GM12878 (cell line): Measurements from ENCODE around the gene LRCH3. TPM values are rescaled to one million over a fixed set of nuclear protein-coding genes. Genes with fewer than 3 reads are reported as not detected.

ENCODE experiments used
- CBFB ChIP-seq: IDR thresholded peaks from 2 replicates; pipeline ENCODE4 v1.6.1; 2016; ENCODE audit warnings: antibody characterized with exemption, low read depth
- CBX5 ChIP-seq: sonication (generic); IDR thresholded peaks from 2 replicates; pipeline ENCODE4 v1.6.1; 2016; ENCODE audit warnings: low read depth, moderate library complexity, mild to moderate bottlenecking, inconsistent platforms
- CHD1 ChIP-seq: IDR thresholded peaks from 2 replicates; pipeline ENCODE4 v1.6.1; 2012; ENCODE audit warnings: low read depth, low read length, improper control_type of control experiment
- CHD2 ChIP-seq: IDR thresholded peaks from 2 replicates; pipeline ENCODE4 v1.6.1; 2011; ENCODE audit warnings: low read depth, low read length, improper control_type of control experiment, borderline replicate concordance
- CREM ChIP-seq: IDR thresholded peaks from 2 replicates; pipeline ENCODE4 v1.6.1; 2014; ENCODE audit warnings: antibody characterized with exemption, low read depth
- ESRRA ChIP-seq: IDR thresholded peaks from 2 replicates; pipeline ENCODE4 v1.6.1; 2012; ENCODE audit warnings: mild to moderate bottlenecking, low read length, improper control_type of control experiment
- FOXM1 ChIP-seq: IDR thresholded peaks from 2 replicates; pipeline ENCODE4 v1.6.1; 2012; ENCODE audit warnings: low read depth, mild to moderate bottlenecking, inconsistent platforms, low read length, moderate library complexity
- GATAD2B ChIP-seq: fragments of 450-650 bp; conservative IDR thresholded peaks from 2 replicates; pipeline ENCODE4 v1.6.1; 2017; ENCODE audit warnings: low read depth, mild to moderate bottlenecking, moderate library complexity
- IKZF2 ChIP-seq, 2 experiments: fragments of 450-650 bp; IDR thresholded peaks; 2 replicates each; pipeline ENCODE4 v1.6.1; 2017; ENCODE audit warnings: mild to moderate bottlenecking in 2 of 2, moderate library complexity in 2 of 2
- KAT2A ChIP-seq: conservative IDR thresholded peaks from 2 replicates; pipeline ENCODE4 v1.6.1; 2011; ENCODE audit warnings: low read depth, low read length; ENCODE audit not compliant: control insufficient read depth
- MTA2 ChIP-seq: fragments of 450-650 bp; IDR thresholded peaks from 2 replicates; pipeline ENCODE4 v1.6.1; 2016; ENCODE audit warnings: low read depth, mild to moderate bottlenecking, moderate library complexity
- NFIC ChIP-seq: IDR thresholded peaks from 2 replicates; pipeline ENCODE4 v1.6.1; 2012; ENCODE audit warnings: low read depth, mild to moderate bottlenecking, inconsistent platforms, low read length, moderate library complexity
- PML ChIP-seq: IDR thresholded peaks from 2 replicates; pipeline ENCODE4 v1.6.1; 2012; ENCODE audit warnings: low read length, inconsistent platforms
- PRDM15 ChIP-seq: fragments of 450-650 bp; formaldehyde crosslinking; IDR thresholded peaks from 2 replicates; pipeline ENCODE4 v1.4.0; 2020; ENCODE audit warnings: mild to moderate bottlenecking, moderate library complexity
- RELA ChIP-seq: fragments of 450-650 bp; IDR thresholded peaks from 2 replicates; pipeline ENCODE4 v1.8.0; 2014; ENCODE audit warnings: borderline replicate concordance; ENCODE audit not compliant: partially characterized antibody
- SMARCA5 ChIP-seq: fragments of 450-650 bp; IDR thresholded peaks from 2 replicates; pipeline ENCODE4 v1.6.1; 2017; ENCODE audit warnings: mild to moderate bottlenecking
- SMC3 ChIP-seq: IDR thresholded peaks from 2 replicates; pipeline ENCODE4 v1.6.1; 2011; ENCODE audit warnings: low read length, improper control_type of control experiment, borderline replicate concordance
- STAT1 ChIP-seq: fragments of 450-650 bp; conservative IDR thresholded peaks from 2 replicates; pipeline ENCODE4 v1.6.1; 2014; ENCODE audit warnings: antibody characterized with exemption, mild to moderate bottlenecking
- SUPT20H ChIP-seq: IDR thresholded peaks from 2 replicates; pipeline ENCODE4 v1.6.1; 2011; ENCODE audit warnings: low read depth, mild to moderate bottlenecking, low read length, moderate library complexity, borderline replicate concordance; ENCODE audit not compliant: control insufficient read depth
- ZNF622 ChIP-seq: fragments of 450-650 bp; IDR thresholded peaks from 2 replicates; pipeline ENCODE4 v1.6.1; 2017; ENCODE audit warnings: mild to moderate bottlenecking, inconsistent platforms
- polyA plus RNA-seq, 11 experiments: library from polyadenylated mRNA; depleted of rRNA in 4 of 11; unstranded in 6 of 11; stranded (reverse) in 5 of 11; fragments of >200 nt; fragmentation: Nextera tagmentation in 4 of 11; fragmentation: Illumina TruSeq in 1 of 11; extraction: Ambion mirVana in 4 of 11; extraction: Trizol in 1 of 11; gene quantifications; 1 replicate in 1 of 11; 2 replicates in 10 of 11; pipeline versions ENCODE4 v1.2.1 to v1.2.3, GENCODE V29; 2011 to 2016; ENCODE audit warnings: inconsistent platforms in 2 of 11, missing spikeins in 2 of 11, low read depth in 1 of 11
- total RNA-seq, 4 experiments: library from RNA; depleted of rRNA in 3 of 4; stranded (reverse); fragments of >200 nt in 3 of 4; fragmentation: Illumina TruSeq in 1 of 4; extraction: Trizol in 1 of 4; gene quantifications; 2 replicates each; pipeline versions ENCODE4 v1.2.1 to v1.2.3, GENCODE V29; 2013 to 2021
- TF ChIP-seq, protein P1 (sequence below): fragments of 150-350 bp; IDR thresholded peaks from 2 replicates; pipeline ENCODE4 v1.6.1; 2016; ENCODE audit warnings: low read depth, low read length
- TF ChIP-seq, protein P2 (sequence below): IDR thresholded peaks from 2 replicates; pipeline ENCODE4 v1.6.1; 2011; ENCODE audit warnings: borderline replicate concordance, low read depth, mild to moderate bottlenecking, moderate library complexity, mixed read lengths, low read length; ENCODE audit not compliant: insufficient read depth; ENCODE audit errors: extremely low read length

Gene LRCH3
- total and polyA plus RNA-seq, 10 of the 15 experiments (the other 5 are each of a cell fraction or from before 2014, with no cell fraction given), result 3.9 to 136 (median 40.6) TPM

GRCh38 chr3:197906023-197906849 lies 115.2 kb downstream of the LRCH3 start (continued):
- TF ChIP-seq, protein P1, sequence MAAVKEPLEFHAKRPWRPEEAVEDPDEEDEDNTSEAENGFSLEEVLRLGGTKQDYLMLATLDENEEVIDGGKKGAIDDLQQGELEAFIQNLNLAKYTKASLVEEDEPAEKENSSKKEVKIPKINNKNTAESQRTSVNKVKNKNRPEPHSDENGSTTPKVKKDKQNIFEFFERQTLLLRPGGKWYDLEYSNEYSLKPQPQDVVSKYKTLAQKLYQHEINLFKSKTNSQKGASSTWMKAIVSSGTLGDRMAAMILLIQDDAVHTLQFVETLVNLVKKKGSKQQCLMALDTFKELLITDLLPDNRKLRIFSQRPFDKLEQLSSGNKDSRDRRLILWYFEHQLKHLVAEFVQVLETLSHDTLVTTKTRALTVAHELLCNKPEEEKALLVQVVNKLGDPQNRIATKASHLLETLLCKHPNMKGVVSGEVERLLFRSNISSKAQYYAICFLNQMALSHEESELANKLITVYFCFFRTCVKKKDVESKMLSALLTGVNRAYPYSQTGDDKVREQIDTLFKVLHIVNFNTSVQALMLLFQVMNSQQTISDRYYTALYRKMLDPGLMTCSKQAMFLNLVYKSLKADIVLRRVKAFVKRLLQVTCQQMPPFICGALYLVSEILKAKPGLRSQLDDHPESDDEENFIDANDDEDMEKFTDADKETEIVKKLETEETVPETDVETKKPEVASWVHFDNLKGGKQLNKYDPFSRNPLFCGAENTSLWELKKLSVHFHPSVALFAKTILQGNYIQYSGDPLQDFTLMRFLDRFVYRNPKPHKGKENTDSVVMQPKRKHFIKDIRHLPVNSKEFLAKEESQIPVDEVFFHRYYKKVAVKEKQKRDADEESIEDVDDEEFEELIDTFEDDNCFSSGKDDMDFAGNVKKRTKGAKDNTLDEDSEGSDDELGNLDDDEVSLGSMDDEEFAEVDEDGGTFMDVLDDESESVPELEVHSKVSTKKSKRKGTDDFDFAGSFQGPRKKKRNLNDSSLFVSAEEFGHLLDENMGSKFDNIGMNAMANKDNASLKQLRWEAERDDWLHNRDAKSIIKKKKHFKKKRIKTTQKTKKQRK, result no peak
- TF ChIP-seq, protein P2, sequence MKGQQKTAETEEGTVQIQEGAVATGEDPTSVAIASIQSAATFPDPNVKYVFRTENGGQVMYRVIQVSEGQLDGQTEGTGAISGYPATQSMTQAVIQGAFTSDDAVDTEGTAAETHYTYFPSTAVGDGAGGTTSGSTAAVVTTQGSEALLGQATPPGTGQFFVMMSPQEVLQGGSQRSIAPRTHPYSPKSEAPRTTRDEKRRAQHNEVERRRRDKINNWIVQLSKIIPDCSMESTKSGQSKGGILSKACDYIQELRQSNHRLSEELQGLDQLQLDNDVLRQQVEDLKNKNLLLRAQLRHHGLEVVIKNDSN, result no peak
- peak; percentile 37; the same call in 1 of the 2 replicates for TF ChIP-seq CREM
- no peak for TF ChIP-seq KAT2A
- TF ChIP-seq RELA, result no peak
- TF ChIP-seq CHD1, result no peak
- no peak for TF ChIP-seq MTA2
- TF ChIP-seq SMC3, result peak; percentile 80
- peak; percentile 72; the same call in 1 of the 2 replicates for TF ChIP-seq CBX5
- TF ChIP-seq PML, result no peak
- TF ChIP-seq GATAD2B, result no peak
- no peak for TF ChIP-seq PRDM15
- peak; percentile 69; the same call in 1 of the 2 replicates for TF ChIP-seq SMARCA5
- TF ChIP-seq CBFB, result peak; percentile 30; the same call in 1 of the 2 replicates
- no peak for TF ChIP-seq SUPT20H
- TF ChIP-seq CHD2, result no peak
- TF ChIP-seq IKZF2 (IDR thresholded peaks at IDR 0.05), result no peak; a peak in 1 of 4 replicates
- peak; percentile 52; the same call in 1 of the 2 replicates for TF ChIP-seq STAT1
- peak; percentile 57; the same call in 1 of the 2 replicates for TF ChIP-seq NFIC
- no peak for TF ChIP-seq ZNF622
- TF ChIP-seq ESRRA, result no peak
- peak; percentile 69 for TF ChIP-seq FOXM1
